GF-D8 (cell line): ENCODE data around the gene SRRM1.

Source experiments
- DNase-seq: peaks from one replicate; lab custom pipeline; 2025; lab: John Stamatoyannopoulos, UW

SRRM1 gene, protein sequence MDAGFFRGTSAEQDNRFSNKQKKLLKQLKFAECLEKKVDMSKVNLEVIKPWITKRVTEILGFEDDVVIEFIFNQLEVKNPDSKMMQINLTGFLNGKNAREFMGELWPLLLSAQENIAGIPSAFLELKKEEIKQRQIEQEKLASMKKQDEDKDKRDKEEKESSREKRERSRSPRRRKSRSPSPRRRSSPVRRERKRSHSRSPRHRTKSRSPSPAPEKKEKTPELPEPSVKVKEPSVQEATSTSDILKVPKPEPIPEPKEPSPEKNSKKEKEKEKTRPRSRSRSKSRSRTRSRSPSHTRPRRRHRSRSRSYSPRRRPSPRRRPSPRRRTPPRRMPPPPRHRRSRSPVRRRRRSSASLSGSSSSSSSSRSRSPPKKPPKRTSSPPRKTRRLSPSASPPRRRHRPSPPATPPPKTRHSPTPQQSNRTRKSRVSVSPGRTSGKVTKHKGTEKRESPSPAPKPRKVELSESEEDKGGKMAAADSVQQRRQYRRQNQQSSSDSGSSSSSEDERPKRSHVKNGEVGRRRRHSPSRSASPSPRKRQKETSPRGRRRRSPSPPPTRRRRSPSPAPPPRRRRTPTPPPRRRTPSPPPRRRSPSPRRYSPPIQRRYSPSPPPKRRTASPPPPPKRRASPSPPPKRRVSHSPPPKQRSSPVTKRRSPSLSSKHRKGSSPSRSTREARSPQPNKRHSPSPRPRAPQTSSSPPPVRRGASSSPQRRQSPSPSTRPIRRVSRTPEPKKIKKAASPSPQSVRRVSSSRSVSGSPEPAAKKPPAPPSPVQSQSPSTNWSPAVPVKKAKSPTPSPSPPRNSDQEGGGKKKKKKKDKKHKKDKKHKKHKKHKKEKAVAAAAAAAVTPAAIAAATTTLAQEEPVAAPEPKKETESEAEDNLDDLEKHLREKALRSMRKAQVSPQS

GRCh38 chr1:24642481-24643362 is at the start of gene SRRM1:
Gene SRRM1, plus strand, starts transcription at chr1:24643302. Its CDS starts 25 bp downstream, at chr1:24643327.
- peak; percentile 99 for DNase-seq

DNA sequence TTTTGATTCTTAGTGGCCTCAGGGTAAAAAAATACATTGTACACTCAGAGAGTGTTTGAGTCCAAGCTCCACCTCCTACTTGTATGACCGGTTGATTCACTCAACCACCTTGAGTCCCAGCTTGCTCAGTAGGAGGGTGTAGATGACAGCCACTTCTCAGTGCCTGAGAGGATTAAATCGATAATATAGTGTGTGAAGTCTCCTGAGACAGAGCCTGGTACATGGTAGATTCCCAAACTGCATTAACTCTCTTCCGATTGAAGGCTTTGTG is 48.8 kb upstream of the SRRM1 start:
- DNase-seq: no peak

DNA sequence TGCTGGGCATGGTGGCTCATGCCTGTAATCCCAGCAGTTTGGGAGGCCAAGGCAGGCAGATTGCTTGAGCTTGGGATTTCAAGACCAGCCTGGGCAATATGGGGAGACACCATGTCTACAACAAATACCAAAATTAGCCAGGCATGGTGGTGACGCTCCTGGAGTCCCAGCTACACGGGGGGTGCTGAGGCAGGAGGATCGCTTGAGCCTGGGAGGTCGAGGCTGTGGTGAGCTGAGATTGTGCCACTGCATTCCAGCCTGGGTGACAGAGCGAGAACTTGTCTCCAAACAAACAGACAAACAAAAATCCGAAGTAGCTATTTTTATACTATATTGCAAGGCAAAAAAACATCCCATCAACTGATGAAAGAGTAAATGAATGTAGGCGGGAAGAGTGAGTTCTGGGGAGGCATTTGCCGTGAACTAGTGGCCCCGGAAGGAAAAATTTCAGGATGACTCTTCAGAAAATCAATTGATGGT is 46.7 kb upstream of the SRRM1 start:
- DNase-seq: no peak

GRCh38 chr1:24599265-24599664 is 43.8 kb upstream of the SRRM1 start:
- no peak for DNase-seq

DNA sequence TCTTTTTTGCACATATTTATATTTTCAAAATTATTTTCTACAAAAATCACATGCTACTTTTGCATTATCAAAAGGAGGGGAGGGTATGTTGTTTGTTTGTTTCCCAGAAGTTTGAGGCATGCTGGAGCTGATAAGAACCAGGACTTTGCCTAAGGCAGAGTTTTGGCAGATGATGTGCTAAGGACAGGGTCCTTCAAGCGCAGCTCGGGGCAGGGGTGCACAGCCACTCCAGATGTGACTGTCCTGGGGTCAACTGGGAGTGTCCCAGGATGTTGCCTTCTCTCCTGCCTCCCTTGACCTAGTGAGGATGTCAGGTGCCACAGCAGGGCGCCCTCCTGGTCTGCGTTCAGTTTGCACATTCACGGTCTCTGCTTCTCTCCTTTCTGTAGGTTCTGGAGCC is 42.6 kb upstream of the SRRM1 start:
- no peak for DNase-seq

DNA sequence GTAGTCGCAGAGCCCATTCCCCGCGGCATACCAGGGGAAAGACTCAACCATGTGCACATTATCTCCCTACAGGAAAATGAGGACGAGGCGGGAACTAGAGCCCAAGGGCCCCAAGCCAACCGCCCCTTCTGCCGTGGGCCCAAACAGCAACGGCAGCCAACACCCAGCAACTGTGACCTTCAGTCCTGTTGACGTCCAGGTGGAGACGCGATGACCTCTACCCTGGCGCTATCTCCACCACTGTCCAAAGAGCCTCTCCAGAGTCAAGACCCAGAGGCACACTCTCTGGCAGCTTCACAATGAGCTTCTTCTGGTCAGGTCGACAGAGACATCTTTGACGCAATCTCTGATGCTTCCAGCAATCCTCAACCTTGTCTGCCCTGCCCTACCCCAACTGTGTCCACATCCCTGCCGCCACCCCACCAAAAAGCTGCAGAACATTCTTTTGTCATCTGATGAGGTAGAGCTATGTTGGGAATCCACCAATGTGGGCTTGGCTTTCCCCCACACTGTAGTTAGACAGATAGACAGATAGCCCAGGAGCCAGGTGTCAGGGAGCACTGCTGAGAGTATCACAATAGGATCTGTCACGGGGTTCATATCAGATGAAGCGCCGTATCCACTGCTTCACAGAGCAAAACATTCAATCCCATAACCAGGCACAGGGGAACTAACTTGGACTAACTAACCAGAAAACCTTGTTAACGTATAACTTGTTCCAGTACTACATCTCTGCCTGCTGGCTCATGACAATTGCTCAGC is 37.4 kb upstream of the SRRM1 start:
- no peak for DNase-seq

DNA sequence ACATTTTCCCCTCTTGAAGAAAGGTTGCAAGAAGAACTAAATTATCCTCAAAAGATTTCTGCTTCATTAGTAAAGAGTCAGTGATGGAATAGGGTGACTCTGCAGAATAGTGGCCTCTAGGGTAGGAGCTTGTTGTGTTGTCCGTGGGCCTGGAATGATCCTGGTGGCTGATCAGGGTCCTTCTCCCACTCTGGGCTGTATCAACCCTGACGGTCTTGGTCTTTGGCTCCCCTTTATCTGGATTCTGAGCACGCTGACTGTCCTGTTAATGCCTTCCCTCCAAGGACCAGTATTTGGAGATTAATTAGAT is 36.9 kb upstream of the SRRM1 start:
- no peak for DNase-seq

GRCh38 chr1:24606621-24607020 is 36.5 kb upstream of the SRRM1 start:
- DNase-seq: no peak

- no peak for DNase-seq
Measured at GRCh38 chr1:24609949-24610517, 33.1 kb upstream of the SRRM1 start.

- no peak for DNase-seq
Measured at GRCh38 chr1:24619376-24619775, 23.7 kb upstream of the SRRM1 start.

GRCh38 chr1:24620678-24621077 is 22.4 kb upstream of the SRRM1 start:
- no peak for DNase-seq

- DNase-seq: no peak
Measured at GRCh38 chr1:24621121-24621520, 22.0 kb upstream of the SRRM1 start.

GRCh38 chr1:24622218-24622617 is 20.9 kb upstream of the SRRM1 start:
- DNase-seq: no peak

- no peak for DNase-seq
Measured at GRCh38 chr1:24632832-24633175, 10.3 kb upstream of the SRRM1 start.

GRCh38 chr1:24635195-24635843 is 7.8 kb upstream of the SRRM1 start:
- DNase-seq: peak; percentile 25

DNA sequence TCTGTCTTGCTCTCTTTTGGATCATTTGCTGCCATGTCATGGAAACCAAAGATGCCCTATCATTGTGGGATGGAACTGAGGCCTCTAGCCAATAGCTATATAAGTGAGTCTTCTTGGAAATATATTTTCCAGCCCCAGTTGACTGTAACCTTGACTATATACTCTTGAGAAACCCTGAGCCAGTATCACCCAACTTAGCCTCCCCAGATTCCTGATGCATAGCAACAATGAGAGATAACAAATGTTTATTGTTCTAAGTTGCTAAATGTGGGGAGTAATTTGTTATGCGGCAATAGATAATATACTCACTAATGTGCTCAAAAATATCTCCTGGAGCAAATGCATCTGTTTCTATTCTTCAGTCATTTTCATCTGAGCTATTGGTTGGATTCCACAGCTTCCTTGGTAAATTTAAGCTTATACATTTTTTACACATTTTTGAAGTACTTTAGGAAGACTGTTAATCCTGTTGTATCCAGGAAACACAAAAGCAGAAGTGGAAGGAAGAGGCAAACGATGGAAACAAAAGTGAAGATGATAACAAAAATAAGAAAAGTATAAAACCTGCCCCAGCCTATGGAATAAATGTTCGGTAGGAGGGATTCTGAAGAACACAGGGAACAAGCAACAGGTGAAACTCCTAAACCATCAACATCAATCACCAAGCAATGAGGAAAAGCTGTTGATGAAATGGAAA is 6.3 kb upstream of the SRRM1 start:
- DNase-seq: no peak

DNA sequence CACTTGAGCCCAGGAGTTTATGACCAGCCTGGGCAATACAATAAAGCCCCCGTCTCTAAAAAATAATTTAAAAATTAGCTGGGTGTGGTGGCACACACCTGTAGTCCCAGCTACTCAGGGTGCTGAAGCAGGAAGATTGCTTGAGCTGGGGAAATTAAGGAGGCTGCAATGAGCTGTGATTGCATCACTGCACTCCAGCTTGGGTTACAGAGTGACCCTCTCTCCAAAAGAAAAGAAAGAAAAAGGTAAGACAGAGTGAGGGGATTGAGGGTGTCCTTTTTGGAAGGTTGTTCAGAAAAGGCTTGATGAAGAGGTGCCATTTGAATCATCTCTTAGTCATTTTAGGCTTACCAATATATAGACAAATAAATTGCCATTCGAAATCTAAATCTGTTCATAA is 4.0 kb upstream of the SRRM1 start:
- DNase-seq: no peak

GRCh38 chr1:24639881-24640280 is 3.2 kb upstream of the SRRM1 start:
- no peak for DNase-seq

- DNase-seq: no peak
Measured at GRCh38 chr1:24640288-24640687, 2.8 kb upstream of the SRRM1 start.

GRCh38 chr1:24641646-24642151 is 1.4 kb upstream of the SRRM1 start:
- peak; percentile 59 for DNase-seq
